Panc1 (cell line): ENCODE measurements around the gene MEX3D. TPM values are rescaled to one million over a fixed set of nuclear protein-coding genes. Genes with fewer than 3 reads are reported as not detected.
"Not testable (repeated sequence)": the region's sequence is repeated elsewhere in the genome, so short reads cannot be mapped to it uniquely, and the experiment has no call there.

ENCODE experiments used
- ATAC-seq: fragments of 200-7000 bp; cut with Tn5 transposase; 2 replicates; pipeline ENCODE4 v1.9.1; 2020; ENCODE audit warnings: mild to moderate bottlenecking, moderate library complexity
- BruUV-seq: library from RNA; stranded (reverse); fragments of 400-500 nt; replicated peaks from 2 replicates; lab custom pipeline; 2021; lab: Mats Ljungman, UMichigan
- CTCF ChIA-PET: fragments of 300-600 bp; sonication (Branson Sonifier 250); formaldehyde crosslinking; loops from one replicate; lab custom pipeline; 2022; ENCODE audit warnings: antibody characterized with exemption; lab: Charles Lee
- POLR2A ChIA-PET: fragments of 300-600 bp; sonication (Branson Sonifier 250); formaldehyde crosslinking; loops from one replicate; lab custom pipeline; 2022; ENCODE audit warnings: antibody characterized with exemption; lab: Charles Lee
- DNase-seq: peaks from one replicate; pipeline ENCODE4 v3.0.0-alpha.2; 2010; ENCODE audit warnings: low read depth, low spot score
- H3K27ac ChIP-seq: 2 replicates; pipeline ENCODE4 v1.5.1; 2011; ENCODE audit warnings: mild to moderate bottlenecking, low read length, inconsistent platforms
- H3K27me3 ChIP-seq: fragments of 200-500 bp; sonication (Bioruptor generic); 2 replicates; pipeline ENCODE4 v1.6.0; 2014; ENCODE audit warnings: low read length, inconsistent platforms; ENCODE audit not compliant: control insufficient read depth, insufficient read depth
- H3K36me3 ChIP-seq: fragments of 200-500 bp; sonication (Bioruptor generic); 2 replicates; pipeline ENCODE4 v1.5.1; 2014; ENCODE audit warnings: inconsistent platforms, mild to moderate bottlenecking, low read length, moderate library complexity; ENCODE audit not compliant: control insufficient read depth, insufficient read depth
- H3K4me1 ChIP-seq: 2 replicates; pipeline ENCODE4 v1.5.1; 2011; ENCODE audit warnings: inconsistent platforms, mild to moderate bottlenecking, low read length, moderate library complexity; ENCODE audit not compliant: control insufficient read depth, insufficient read depth
- H3K4me3 ChIP-seq, 2 experiments: 2 replicates each; pipeline ENCODE4 v1.5.1; 2011 to 2012; ENCODE audit warnings: low read depth in 2 of 2, low read length in 2 of 2, mild to moderate bottlenecking in 2 of 2, inconsistent platforms in 1 of 2, moderate library complexity in 1 of 2
- H3K9me3 ChIP-seq: fragments of 200-500 bp; sonication (Bioruptor generic); 2 replicates; pipeline ENCODE4 v1.5.1; 2014; ENCODE audit warnings: low read depth, mild to moderate bottlenecking, inconsistent platforms, low read length, moderate library complexity; ENCODE audit not compliant: control insufficient read depth, insufficient read depth
- CTCF ChIP-seq: fragments of 450-650 bp; IDR thresholded peaks from 2 replicates; pipeline ENCODE4 v1.5.1; 2017; ENCODE audit warnings: mild to moderate bottlenecking
- POLR2AphosphoS5 ChIP-seq: IDR thresholded peaks from 2 replicates; pipeline ENCODE4 v1.6.1; 2012; ENCODE audit warnings: mild to moderate bottlenecking, low read depth, low read length, moderate library complexity
- REST ChIP-seq, 2 experiments: IDR thresholded peaks; 2 replicates each; pipeline ENCODE4 v1.6.1; 2011 to 2012; ENCODE audit warnings: low read depth in 2 of 2, control low read depth in 1 of 2, low read length in 1 of 2, mild to moderate bottlenecking in 1 of 2, moderate library complexity in 1 of 2; ENCODE audit not compliant: insufficient read depth in 1 of 2
- SIN3A ChIP-seq: IDR thresholded peaks from 2 replicates; pipeline ENCODE4 v1.6.1; 2012; ENCODE audit warnings: low read depth, mild to moderate bottlenecking, low read length, moderate library complexity, borderline replicate concordance; ENCODE audit not compliant: insufficient read depth
- TCF7L2 ChIP-seq: IDR thresholded peaks from 2 replicates; pipeline ENCODE4 v1.6.1; 2011; ENCODE audit warnings: mild to moderate bottlenecking, low read depth, low read length, inconsistent platforms
- in situ Hi-C: cut with HindIII; loops from 2 replicates; pipeline ENCODE4 v1.10.0; 2016; ENCODE audit warnings: low sequenced_read_pairs, low pct_unique_long_range_greater_than_20kb
- intact Hi-C: fragments of 100-400 bp; cut with micrococcal nuclease; formaldehyde crosslinking; loops from one replicate; pipeline ENCODE4 v1.10.0; 2022; ENCODE audit not compliant: unreplicated experiment
- total RNA-seq: library from RNA; stranded (reverse); gene quantifications from one replicate; pipeline ENCODE4 v1.2.1, GENCODE V29; 2021; ENCODE audit not compliant: unreplicated experiment

MEX3D gene
- total RNA-seq, 1 experiment from 2014 or later = 73.7 TPM

DNA sequence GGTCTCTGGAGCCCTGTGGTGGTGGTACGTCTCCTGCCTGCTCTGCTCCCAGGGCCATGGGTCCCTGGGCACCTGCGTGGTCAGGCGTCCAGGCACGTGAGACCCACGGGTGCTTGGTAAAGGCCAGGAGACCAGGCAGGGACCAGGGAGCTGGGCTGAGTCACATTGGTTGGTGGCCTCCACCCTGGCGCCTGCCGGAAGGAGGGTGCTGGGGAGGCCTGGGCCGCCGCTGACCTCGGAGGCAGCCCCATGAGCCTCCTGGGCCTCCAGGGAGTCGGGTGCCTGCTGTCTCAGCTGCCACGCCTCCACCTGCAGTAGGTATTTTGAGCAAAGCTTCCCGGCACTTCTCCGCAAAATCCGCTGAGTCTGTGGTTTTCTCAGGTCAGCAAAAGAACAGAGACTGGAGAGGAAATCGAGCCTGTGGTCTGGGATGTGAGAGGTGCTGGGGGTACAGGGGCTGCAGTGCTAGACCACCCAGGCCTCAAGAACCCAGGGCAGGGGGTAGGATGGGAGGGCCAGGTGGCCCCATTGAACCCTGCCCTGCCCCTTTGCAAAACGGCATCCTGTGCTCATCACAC lies 47.8 kb downstream of the MEX3D start:
- POLR2A ChIA-PET = no interaction called here
- H3K27me3 ChIP-seq = no peaks in the 10 kb centered on the region; the same call in 1 of the 2 replicates
- no peaks in the 10 kb centered on the region for H3K36me3 ChIP-seq
- ATAC-seq = no peak
- H3K9me3 ChIP-seq = no peaks in the 10 kb centered on the region
- intact Hi-C loops (no loop called here), in situ Hi-C loops (no loop called here)
- no peak for TF ChIP-seq REST (IDR thresholded peaks at IDR 0.05; ENCODE audit: insufficient read depth in 1 of 2, low read depth in 2 of 2, low read length in 1 of 2)
- no peak for TF ChIP-seq POLR2AphosphoS5
- TF ChIP-seq SIN3A = no peak
- no peak for TF ChIP-seq CTCF
- no peak for TF ChIP-seq TCF7L2
- H3K27ac ChIP-seq = no peak overlapping the region
- no TSS peak for BruUV-seq
- DNase-seq = no peak
- no peak overlapping the region for H3K4me3 ChIP-seq
- CTCF ChIA-PET = interaction anchor here (0.6 to 1.0 kb wide), 2 partner anchors 15 to 56 kb away, joined by 3 read pairs; no protein-coding TSS in a partner anchor
- no peaks in the 10 kb centered on the region for H3K4me1 ChIP-seq

DNA sequence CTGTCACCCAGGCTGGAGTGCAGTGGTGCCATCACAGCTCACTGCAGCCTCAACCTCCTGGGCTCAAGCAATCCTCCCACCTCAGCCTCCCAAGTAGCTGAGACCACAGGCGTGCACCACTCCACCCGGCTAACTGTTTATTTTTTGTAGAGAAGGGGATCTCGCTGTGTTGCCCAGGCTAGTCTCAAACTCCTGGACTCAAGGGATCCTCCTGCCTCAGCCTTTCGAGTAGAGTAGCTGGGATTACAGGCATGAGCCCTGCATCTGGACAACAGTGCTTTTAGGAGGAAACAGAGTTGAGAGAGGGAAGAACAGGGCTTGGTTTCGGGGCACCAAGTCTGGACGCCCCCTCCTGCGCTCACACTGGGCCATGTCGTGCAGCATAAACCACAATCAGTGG lies 48.3 kb downstream of the MEX3D start:
- H3K4me3 ChIP-seq, DNase-seq, POLR2A ChIA-PET, ATAC-seq, BruUV-seq, H3K36me3 ChIP-seq, in situ Hi-C loops, H3K4me1 ChIP-seq, H3K27me3 ChIP-seq, H3K27ac ChIP-seq, H3K9me3 ChIP-seq, intact Hi-C loops: not testable (repeated sequence)
- CTCF ChIA-PET = interaction anchor here (1.0 kb wide), 1 partner anchor 56 kb away, joined by 3 read pairs; no protein-coding TSS in a partner anchor

DNA sequence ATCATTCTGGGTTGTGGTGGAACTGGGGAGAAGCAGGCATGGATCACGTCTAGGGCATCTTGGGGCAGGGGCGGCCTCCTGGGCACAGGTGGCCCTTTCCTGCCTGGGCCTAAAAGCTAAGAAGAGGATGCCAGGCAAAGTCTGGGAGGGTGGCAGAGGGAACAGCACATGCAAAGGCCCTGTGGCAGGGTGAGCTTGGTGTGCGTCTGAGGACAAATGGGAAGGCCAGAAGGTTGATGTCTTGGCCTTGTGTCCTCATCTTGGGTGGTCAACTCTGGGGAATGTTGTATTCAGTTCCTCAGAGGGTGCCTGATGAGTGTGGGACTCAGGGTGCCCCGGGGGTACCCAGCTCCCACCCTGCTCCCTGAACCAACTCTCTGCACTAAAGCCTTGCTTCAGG lies 49.7 kb downstream of the MEX3D start:
- Histone ChIP-seq H3K27me3 (no peaks in the 10 kb centered on the region), H3K4me3 (no peak overlapping the region), H3K9me3 (no peaks in the 10 kb centered on the region), H3K27ac (no peak overlapping the region), H3K36me3 (no peaks in the 10 kb centered on the region), H3K4me1 (no peaks in the 10 kb centered on the region)
- ChIA-PET POLR2A (no interaction called here), CTCF (no interaction called here)
- TF ChIP-seq REST (IDR thresholded peaks at IDR 0.05; ENCODE audit: insufficient read depth in 1 of 2, low read depth in 2 of 2, low read length in 1 of 2) (no peak), POLR2AphosphoS5 (no peak), SIN3A (no peak), TCF7L2 (no peak), CTCF (no peak)
- ATAC-seq (no peak), DNase-seq (no peak)
- intact Hi-C loops = no loop called here
- in situ Hi-C loops = no loop called here
- no TSS peak for BruUV-seq
